HG03354 (cell line): ENCODE data around the gene PCDHA2.
"Not testable (repeated sequence)": the region's sequence is repeated elsewhere in the genome, so short reads cannot be mapped to it uniquely, and the experiment has no call there.

ENCODE experiments used
- ATAC-seq: cut with Tn5 transposase; IDR thresholded peaks from one replicate; pipeline ENCODE4 v1.9.1; 2021; ENCODE audit warnings: mild to moderate bottlenecking; ENCODE audit not compliant: unreplicated experiment, poor library complexity, severe bottlenecking

The PCDHA2 gene

DNA sequence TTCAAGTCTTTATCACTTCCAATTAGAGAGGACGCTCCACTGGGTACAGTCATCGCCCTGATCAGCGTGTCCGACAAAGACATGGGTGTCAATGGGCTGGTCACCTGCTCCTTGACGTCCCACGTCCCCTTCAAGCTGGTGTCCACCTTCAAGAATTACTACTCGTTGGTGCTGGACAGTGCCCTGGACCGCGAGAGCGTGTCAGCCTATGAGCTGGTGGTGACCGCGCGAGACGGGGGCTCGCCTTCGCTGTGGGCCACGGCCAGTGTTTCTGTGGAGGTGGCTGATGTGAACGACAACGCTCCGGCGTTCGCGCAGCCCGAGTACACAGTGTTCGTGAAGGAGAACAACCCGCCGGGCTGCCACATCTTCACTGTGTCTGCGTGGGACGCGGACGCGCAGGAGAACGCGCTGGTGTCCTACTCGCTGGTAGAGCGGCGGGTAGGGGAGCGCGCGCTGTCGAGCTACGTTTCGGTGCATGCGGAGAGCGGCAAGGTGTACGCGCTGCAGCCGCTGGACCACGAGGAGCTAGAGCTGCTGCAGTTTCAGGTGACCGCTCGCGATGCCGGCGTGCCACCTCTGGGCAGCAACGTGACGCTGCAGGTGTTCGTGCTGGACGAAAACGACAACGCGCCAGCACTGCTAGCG is 13.7 kb downstream of the PCDHA2 start:
- ATAC-seq = not testable (repeated sequence)

DNA sequence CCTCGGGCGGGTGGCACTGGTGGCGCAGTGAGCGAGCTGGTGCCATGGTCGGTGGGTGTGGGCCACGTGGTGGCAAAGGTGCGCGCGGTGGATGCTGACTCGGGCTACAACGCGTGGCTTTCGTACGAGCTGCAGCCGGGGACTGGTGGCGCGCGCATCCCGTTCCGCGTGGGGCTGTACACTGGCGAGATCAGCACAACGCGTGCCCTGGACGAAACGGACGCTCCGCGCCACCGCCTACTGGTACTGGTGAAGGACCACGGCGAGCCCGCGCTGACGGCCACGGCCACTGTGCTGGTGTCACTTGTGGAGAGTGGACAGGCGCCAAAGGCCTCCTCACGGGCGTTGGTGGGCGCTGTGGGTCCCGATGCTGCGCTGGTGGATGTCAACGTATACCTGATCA is 14.2 kb downstream of the PCDHA2 start:
- ATAC-seq = no peak

DNA sequence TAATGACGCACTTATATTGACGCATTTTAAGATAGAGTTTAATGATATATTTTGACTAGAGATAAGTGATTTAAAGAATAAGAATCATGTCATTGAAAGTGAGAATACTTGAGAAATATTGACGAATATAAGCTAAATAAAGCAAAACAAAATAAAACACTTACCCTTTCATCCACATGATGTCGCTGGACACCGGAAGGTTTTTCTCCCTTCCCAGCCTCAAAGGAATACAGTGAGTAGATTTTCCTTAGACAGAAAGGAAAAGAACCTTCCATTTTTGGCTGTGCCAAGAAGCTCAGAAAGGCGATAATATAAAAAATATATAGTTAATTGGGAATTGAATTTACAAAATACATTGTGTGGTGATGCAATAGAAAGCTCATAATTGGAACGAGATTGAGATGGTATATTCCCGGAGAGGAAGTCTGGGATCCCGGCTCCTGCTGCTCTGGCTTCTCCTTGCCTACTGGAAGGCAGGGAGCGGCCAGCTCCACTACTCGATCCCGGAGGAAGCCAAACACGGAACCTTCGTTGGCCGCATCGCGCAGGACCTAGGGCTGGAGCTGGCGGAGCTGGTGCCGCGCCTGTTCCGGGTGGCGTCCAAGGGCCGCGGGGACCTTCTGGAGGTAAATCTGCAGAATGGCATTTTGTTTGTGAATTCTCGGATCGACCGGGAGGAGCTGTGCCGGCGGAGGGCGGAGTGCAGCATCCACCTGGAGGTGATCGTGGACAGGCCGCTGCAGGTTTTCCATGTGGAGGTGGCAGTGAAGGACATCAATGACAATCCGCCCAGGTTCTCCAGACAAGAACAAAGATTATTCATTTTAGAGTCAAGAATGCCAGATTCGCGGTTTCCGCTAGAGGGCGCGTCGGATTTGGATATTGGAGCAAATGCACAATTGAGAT is 27.0 kb downstream of the PCDHA2 start, which contains the start of gene PCDHA5:
Gene PCDHA5, plus strand, starts transcription at position 239 of the 906 bp plus-strand sequence.
- ATAC-seq = no peak

DNA sequence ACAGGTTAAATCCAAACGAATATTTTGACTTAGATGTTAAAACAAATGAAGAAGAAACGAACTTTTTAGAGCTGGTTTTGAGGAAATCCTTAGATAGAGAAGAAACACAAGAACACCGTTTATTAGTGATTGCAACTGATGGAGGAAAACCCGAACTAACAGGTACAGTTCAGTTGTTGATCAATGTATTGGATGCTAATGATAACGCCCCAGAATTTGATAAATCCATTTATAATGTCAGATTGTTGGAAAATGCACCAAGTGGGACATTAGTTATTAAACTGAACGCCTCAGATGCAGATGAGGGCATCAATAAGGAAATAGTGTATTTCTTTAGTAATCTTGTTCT is 27.6 kb downstream of the PCDHA2 start:
- ATAC-seq = no peak

DNA sequence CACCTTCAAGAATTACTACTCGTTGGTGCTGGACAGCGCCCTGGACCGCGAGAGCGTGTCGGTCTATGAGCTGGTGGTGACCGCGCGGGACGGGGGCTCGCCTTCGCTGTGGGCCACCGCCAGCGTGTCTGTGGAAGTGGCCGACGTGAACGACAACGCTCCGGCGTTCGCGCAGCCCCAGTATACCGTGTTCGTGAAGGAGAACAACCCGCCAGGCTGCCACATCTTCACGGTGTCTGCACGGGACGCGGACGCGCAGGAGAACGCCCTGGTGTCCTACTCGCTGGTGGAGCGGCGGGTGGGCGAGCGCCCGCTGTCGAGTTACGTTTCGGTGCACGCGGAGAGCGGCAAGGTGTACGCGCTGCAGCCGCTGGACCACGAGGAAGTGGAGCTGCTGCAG is 28.3 kb downstream of the PCDHA2 start:
- ATAC-seq = not testable (repeated sequence)

DNA sequence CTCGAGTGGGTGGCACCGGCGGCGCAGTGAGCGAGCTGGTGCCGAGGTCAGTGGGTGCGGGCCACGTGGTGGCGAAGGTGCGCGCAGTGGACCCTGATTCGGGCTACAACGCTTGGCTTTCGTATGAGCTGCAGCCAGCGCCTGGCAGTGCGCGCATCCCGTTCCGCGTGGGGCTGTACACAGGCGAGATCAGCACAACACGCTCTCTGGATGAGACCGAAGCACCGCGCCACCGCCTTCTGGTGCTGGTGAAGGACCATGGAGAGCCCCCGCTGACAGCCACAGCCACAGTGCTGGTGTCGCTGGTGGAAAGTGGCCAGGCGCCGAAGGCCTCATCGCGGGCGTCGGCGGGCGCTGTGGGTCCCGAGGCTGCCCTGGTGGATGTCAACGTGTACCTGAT is 28.8 kb downstream of the PCDHA2 start:
- ATAC-seq = no peak

DNA sequence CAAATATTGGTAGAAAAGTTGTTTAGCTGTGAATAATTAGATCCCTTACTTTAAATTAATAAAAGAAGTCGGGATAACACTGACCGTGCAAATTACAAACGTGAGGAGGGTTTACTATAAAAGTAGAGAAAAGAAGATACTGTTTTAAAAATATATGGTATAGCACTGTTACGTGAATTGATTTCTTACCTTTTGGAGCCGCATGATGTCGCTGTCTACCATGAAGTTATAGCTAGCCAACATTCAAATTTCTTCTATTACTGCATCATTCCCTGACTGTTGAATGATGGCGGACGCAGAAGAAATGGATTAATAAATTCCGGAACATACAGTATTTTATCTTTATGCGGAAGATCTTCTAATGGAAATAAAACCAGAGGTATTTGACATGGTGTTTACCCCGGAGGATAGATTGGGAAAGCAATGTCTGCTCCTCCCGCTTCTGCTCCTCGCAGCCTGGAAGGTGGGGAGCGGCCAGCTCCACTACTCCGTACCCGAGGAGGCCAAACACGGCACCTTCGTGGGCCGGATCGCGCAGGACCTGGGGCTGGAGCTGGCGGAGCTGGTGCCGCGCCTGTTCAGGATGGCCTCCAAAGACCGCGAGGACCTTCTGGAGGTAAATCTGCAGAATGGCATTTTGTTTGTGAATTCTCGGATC is 33.2 kb downstream of the PCDHA2 start, which contains the start of gene PCDHA6:
Gene PCDHA6, plus strand, starts transcription at position 257 of the 658 bp plus-strand sequence. Its CDS starts 132 bp downstream, at position 389.
- ATAC-seq = no peak

DNA sequence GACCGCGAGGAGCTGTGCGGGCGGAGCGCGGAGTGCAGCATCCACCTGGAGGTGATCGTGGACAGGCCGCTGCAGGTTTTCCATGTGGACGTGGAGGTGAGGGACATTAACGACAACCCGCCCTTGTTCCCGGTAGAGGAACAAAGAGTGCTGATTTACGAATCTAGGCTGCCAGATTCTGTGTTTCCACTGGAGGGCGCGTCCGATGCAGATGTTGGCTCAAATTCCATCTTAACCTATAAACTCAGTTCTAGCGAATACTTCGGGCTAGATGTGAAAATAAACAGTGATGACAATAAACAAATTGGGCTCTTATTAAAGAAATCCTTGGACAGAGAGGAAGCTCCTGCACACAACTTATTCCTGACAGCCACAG is 33.7 kb downstream of the PCDHA2 start:
- no peak for ATAC-seq

DNA sequence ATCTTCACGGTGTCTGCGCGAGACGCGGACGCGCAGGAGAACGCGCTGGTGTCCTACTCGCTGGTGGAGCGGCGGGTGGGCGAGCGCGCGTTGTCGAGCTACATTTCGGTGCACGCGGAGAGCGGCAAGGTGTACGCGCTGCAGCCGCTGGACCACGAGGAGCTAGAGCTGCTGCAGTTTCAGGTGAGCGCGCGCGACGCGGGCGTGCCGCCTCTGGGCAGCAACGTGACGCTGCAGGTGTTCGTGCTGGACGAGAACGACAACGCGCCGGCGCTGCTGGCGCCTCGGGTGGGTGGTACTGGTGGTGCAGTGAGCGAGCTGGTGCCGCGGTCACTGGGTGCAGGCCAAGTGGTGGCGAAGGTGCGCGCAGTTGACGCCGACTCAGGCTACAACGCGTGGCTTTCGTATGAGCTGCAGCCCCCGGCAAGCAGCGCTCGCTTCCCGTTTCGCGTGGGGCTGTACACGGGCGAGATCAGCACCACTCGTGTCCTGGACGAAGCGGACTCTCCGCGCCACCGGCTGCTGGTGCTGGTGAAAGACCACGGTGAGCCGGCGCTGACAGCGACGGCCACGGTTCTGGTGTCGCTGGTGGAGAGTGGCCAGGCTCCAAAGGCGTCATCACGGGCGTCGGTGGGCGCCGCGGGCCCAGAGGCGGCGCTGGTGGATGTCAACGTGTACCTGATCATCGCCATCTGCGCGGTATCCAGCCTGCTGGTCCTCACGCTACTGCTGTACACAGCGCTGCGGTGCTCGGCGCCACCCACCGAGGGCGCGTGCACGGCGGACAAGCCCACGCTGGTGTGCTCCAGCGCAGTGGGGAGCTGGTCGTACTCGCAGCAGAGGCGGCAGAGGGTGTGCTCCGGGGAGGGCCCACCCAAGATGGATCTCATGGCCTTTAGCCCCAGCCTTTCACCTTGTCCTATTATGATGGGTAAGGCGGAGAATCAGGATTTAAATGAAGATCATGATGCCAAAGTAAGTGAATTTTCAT is 35.2 kb downstream of the PCDHA2 start:
- ATAC-seq = not testable (repeated sequence)

DNA sequence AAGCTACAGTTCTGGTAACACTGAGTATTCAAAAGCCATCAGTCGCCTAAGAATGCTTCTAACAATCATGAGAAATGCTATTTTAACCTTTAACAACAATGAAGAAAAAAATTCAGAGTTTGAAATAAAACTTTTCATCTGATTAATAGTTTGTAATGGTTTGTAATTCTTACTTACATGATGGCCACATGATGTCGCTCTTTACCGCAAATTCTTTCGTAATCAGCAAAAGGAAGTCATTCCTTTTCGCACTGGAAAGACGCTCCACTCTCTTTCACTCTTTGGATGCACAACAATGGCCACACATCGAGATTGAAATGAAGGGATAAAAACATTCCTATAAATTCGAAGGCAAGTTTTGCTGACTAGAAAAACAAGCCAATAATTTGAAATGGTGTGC is 39.3 kb downstream of the PCDHA2 start, which contains the start of gene PCDHA7:
Gene PCDHA7, plus strand, starts transcription at position 277 of the 400 bp plus-strand sequence. Its CDS starts 115 bp downstream, at position 392.
- ATAC-seq = no peak

DNA sequence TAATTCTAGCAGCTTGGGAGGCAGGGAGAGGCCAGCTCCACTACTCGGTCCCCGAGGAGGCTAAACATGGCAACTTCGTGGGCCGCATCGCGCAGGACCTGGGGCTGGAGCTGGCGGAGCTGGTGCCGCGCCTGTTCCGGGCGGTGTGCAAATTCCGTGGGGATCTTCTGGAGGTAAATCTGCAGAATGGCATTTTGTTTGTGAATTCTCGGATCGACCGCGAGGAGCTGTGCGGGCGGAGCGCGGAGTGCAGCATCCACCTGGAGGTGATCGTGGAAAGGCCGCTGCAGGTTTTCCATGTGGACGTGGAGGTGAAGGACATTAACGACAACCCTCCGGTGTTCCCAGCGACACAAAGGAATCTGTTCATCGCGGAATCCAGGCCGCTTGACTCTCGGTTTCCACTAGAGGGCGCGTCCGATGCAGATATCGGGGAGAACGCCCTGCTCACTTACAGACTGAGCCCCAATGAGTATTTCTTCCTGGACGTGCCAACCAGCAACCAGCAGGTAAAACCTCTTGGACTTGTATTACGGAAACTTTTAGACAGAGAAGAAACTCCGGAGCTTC is 39.9 kb downstream of the PCDHA2 start:
- ATAC-seq = not testable (repeated sequence)

DNA sequence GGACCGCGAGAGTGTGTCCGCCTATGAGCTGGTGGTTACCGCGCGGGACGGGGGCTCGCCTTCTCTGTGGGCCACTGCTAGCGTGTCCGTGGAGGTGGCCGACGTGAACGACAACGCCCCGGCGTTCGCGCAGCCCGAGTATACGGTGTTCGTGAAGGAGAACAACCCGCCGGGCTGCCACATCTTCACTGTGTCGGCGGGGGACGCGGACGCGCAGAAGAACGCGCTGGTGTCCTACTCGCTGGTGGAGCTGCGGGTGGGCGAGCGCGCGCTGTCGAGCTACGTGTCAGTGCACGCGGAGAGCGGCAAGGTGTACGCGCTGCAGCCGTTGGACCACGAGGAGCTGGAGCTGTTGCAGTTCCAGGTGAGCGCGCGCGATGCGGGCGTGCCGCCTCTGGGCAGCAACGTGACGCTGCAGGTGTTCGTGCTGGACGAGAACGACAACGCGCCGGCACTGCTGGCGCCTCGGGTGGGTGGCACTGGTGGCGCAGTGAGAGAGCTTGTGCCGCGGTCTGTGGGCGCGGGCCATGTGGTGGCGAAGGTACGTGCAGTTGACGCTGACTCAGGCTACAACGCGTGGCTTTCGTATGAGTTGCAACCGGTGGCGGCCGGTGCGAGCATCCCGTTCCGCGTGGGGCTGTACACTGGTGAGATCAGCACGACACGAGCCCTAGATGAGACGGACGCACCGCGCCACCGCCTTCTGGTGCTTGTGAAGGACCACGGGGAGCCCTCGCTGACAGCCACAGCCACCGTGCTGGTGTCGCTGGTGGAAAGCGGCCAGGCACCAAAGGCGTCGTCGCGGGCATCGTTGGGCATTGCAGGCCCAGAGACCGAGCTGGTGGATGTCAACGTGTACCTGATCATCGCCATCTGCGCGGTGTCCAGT is 41.2 kb downstream of the PCDHA2 start:
- ATAC-seq = no peak

DNA sequence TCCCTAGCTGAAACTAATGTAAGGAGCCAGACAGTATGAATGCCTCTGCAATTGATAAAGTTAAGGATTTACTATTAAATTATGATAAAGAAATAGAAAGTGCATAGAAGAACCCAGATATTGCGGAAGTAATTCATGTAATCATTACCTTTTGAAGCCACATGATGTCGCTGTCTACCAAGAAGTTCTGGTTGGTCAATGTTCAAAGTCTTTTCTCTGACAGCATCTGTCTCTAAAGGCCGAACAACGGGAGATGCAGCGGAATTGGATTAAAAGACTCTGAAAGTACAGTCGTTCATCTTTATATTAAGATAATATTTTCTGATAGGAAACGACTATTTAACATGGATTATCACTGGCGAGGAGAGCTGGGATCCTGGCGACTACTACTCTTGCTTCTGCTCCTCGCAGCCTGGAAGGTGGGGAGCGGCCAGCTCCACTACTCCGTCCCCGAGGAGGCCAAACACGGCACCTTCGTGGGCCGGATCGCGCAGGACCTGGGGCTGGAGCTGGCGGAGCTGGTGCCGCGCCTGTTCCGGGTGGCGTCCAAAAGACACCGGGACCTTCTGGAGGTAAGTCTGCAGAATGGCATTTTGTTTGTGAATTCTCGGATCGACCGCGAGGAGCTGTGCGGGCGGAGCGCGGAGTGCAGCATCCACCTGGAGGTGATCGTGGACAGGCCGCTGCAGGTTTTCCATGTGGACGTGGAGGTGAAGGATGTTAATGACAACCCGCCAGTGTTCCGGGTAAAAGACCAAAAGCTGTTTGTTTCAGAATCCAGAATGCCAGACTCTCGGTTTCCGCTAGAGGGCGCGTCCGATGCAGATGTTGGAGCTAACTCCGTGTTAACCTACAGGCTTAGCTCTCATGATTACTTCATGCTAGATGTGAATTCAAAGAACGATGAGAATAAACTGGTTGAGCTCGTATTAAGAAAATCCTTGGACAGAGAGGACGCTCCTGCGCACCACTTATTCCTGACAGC is 46.6 kb downstream of the PCDHA2 start, which contains the start of gene PCDHA8:
Gene PCDHA8, plus strand, starts transcription at position 210 of the 985 bp plus-strand sequence. Its CDS starts 135 bp downstream, at position 345.
- ATAC-seq = no peak

DNA sequence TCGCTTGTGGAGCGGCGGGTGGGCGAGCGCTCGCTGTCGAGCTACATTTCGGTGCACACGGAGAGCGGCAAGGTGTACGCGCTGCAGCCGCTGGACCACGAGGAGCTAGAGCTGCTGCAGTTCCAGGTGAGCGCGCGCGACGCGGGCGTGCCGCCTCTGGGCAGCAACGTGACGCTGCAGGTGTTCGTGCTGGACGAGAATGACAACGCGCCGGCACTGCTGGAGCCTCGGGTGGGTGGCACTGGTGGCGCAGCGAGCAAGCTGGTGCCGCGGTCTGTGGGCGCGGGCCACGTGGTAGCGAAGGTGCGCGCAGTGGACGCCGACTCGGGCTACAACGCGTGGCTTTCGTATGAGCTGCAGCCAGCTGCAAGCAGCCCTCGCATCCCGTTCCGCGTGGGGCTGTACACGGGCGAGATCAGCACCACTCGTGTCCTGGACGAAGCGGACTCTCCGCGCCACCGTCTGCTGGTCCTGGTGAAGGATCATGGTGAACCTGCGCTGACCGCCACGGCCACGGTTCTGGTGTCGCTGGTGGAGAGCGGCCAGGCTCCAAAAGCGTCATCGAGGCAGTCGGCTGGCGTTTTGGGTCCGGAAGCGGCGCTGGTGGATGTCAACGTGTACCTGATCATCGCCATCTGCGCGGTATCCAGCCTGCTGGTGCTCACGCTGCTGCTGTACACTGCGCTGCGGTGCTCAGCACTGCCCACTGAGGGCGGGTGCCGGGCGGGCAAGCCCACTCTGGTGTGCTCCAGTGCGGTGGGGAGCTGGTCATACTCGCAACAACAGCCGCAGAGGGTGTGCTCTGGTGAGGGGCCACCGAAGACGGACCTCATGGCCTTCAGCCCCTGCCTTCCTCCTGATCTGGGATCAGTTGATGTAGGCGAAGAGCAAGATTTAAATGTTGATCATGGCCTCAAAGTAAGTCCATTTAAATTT is 48.4 kb downstream of the PCDHA2 start:
- ATAC-seq = no peak
